ENCODE data around the gene PRKCA. TPM values are rescaled to one million over a fixed set of nuclear protein-coding genes. Genes with fewer than 3 reads are reported as not detected.
A peak's percentile ranks its signal among the peaks of the same experiment; 100 is the strongest.

The PRKCA gene
- total RNA-seq, 1 experiment from 2014 or later = 29.6 TPM

GRCh38 chr17:66582373-66583111 is 280.1 kb downstream of the PRKCA start:
- no peak overlapping the region for H3K4me3 Mint-ChIP-seq (ENCODE audit: unreplicated experiment)
- Histone ChIP-seq H3K36me3 (ENCODE audit: control insufficient read depth, insufficient read depth, low read length) (no peaks in the 10 kb centered on the region), H3K27me3 (replicated peaks; ENCODE audit: control insufficient read depth, insufficient read depth, low read length) (no peaks in the 10 kb centered on the region), H3K9me3 (no peaks in the 10 kb centered on the region), H3K4me3 (ENCODE audit: low read depth, low read length) (no peak overlapping the region), H3K4me1 (peaks cover 44% of the 10 kb centered on the region)
- DNase-seq = no peak
- TF ChIP-seq CTCF (IDR thresholded peaks at IDR 0.05; ENCODE audit: insufficient read depth in 1 of 2, low read depth in 1 of 2, low read length in 1 of 2, severe bottlenecking in 1 of 2, unreplicated experiment in 1 of 2) = peak in 1 of 2 experiments; percentile 11
- peaks cover 39% of the 10 kb centered on the region for H3K4me1 Mint-ChIP-seq (ENCODE audit: low read depth, unreplicated experiment)
- H3K36me3 Mint-ChIP-seq (ENCODE audit: insufficient read depth, unreplicated experiment) = peaks cover 11% of the 10 kb centered on the region
- BruUV-seq (replicated peaks) = no TSS peak
- POLR2A ChIA-PET = no interaction called here
- CTCF ChIA-PET = no interaction called here
- no peaks in the 10 kb centered on the region for H3K27me3 Mint-ChIP-seq (ENCODE audit: insufficient read depth, unreplicated experiment)
- peak overlapping the region; percentile 16 for H3K27ac Mint-ChIP-seq (ENCODE audit: unreplicated experiment)
- no peaks in the 10 kb centered on the region for H3K9me3 Mint-ChIP-seq (ENCODE audit: unreplicated experiment)
- intact Hi-C loops (cut with micrococcal nuclease; ENCODE audit: unreplicated experiment) = no loop called here

GRCh38 chr17:66583112-66583748 is 280.8 kb downstream of the PRKCA start:
- Histone ChIP-seq H3K36me3 (ENCODE audit: control insufficient read depth, insufficient read depth, low read length) (no peaks in the 10 kb centered on the region), H3K9me3 (no peaks in the 10 kb centered on the region), H3K4me1 (peaks cover 44% of the 10 kb centered on the region), H3K27me3 (replicated peaks; ENCODE audit: control insufficient read depth, insufficient read depth, low read length) (no peaks in the 10 kb centered on the region), H3K4me3 (ENCODE audit: low read depth, low read length) (no peak overlapping the region)
- Mint-ChIP-seq H3K27me3 (ENCODE audit: insufficient read depth, unreplicated experiment) (no peaks in the 10 kb centered on the region), H3K4me3 (ENCODE audit: unreplicated experiment) (no peak overlapping the region), H3K27ac (ENCODE audit: unreplicated experiment) (peak overlapping the region; percentile 16), H3K36me3 (ENCODE audit: insufficient read depth, unreplicated experiment) (peaks cover 11% of the 10 kb centered on the region), H3K9me3 (ENCODE audit: unreplicated experiment) (no peaks in the 10 kb centered on the region), H3K4me1 (ENCODE audit: low read depth, unreplicated experiment) (peaks cover 39% of the 10 kb centered on the region)
- DNase-seq = no peak
- ChIA-PET POLR2A (no interaction called here), CTCF (no interaction called here)
- no TSS peak for BruUV-seq (replicated peaks)
- TF ChIP-seq CTCF (IDR thresholded peaks at IDR 0.05; ENCODE audit: insufficient read depth in 1 of 2, low read depth in 1 of 2, low read length in 1 of 2, severe bottlenecking in 1 of 2, unreplicated experiment in 1 of 2) = no peak
- intact Hi-C loops (cut with micrococcal nuclease; ENCODE audit: unreplicated experiment) = no loop called here

GRCh38 chr17:66584927-66585326 is 282.5 kb downstream of the PRKCA start:
- Mint-ChIP-seq H3K4me3 (ENCODE audit: unreplicated experiment) (no peak overlapping the region), H3K9me3 (ENCODE audit: unreplicated experiment) (no peaks in the 10 kb centered on the region), H3K36me3 (ENCODE audit: insufficient read depth, unreplicated experiment) (peaks cover 11% of the 10 kb centered on the region), H3K27ac (ENCODE audit: unreplicated experiment) (no peak overlapping the region), H3K4me1 (ENCODE audit: low read depth, unreplicated experiment) (peaks cover 24% of the 10 kb centered on the region), H3K27me3 (ENCODE audit: insufficient read depth, unreplicated experiment) (no peaks in the 10 kb centered on the region)
- no peak for TF ChIP-seq CTCF (IDR thresholded peaks at IDR 0.05; ENCODE audit: insufficient read depth in 1 of 2, low read depth in 1 of 2, low read length in 1 of 2, severe bottlenecking in 1 of 2, unreplicated experiment in 1 of 2)
- Histone ChIP-seq H3K36me3 (ENCODE audit: control insufficient read depth, insufficient read depth, low read length) (no peaks in the 10 kb centered on the region), H3K4me3 (ENCODE audit: low read depth, low read length) (no peak overlapping the region), H3K4me1 (peaks cover 32% of the 10 kb centered on the region), H3K9me3 (no peaks in the 10 kb centered on the region), H3K27me3 (replicated peaks; ENCODE audit: control insufficient read depth, insufficient read depth, low read length) (no peaks in the 10 kb centered on the region)
- intact Hi-C loops (cut with micrococcal nuclease; ENCODE audit: unreplicated experiment) = no loop called here
- CTCF ChIA-PET = no interaction called here
- POLR2A ChIA-PET = no interaction called here
- DNase-seq = no peak
- BruUV-seq (replicated peaks) = no TSS peak

All from Caco-2 (cell line).